Left ventricle myocardium inferior (tissue), 1 donor: ENCODE data around the gene C19orf38. TPM values are rescaled to one million over a fixed set of nuclear protein-coding genes. Genes with fewer than 3 reads are reported as not detected.
A peak's percentile ranks its signal among the peaks of the same experiment; 100 is the strongest.
"Not testable (repeated sequence)": the region's sequence is repeated elsewhere in the genome, so short reads cannot be mapped to it uniquely, and the experiment has no call there.

ENCODE experiments used
- DNase-seq: peaks from one replicate; pipeline ENCODE4 v3.0.0-alpha.2; 2020
- H3K27ac ChIP-seq: fragments of 200-600 bp; replicated peaks from 2 replicates; pipeline ENCODE4 v1.8.0; 2021
- H3K27me3 ChIP-seq: fragments of 200-600 bp; 2 replicates; pipeline ENCODE4 v1.8.0; 2021; ENCODE audit warnings: low read depth
- H3K36me3 ChIP-seq: fragments of 200-600 bp; 2 replicates; pipeline ENCODE4 v1.8.0; 2021
- H3K4me1 ChIP-seq: fragments of 200-600 bp; 2 replicates; pipeline ENCODE4 v1.8.0; 2021
- H3K4me3 ChIP-seq: fragments of 200-600 bp; 2 replicates; pipeline ENCODE4 v1.8.0; 2021; ENCODE audit warnings: mild to moderate bottlenecking, moderate library complexity
- H3K9me3 ChIP-seq: fragments of 200-600 bp; replicated peaks from 2 replicates; pipeline ENCODE4 v1.8.0; 2021
- CTCF ChIP-seq: fragments of 200-600 bp; IDR thresholded peaks from 2 replicates; pipeline ENCODE4 v1.8.0; 2021; ENCODE audit warnings: antibody characterized with exemption, mild to moderate bottlenecking, borderline replicate concordance
- intact Hi-C: fragments of 100-400 bp; cut with micrococcal nuclease; formaldehyde crosslinking; loops from one replicate; pipeline ENCODE4 v1.11.0; 2022
- total RNA-seq: library from RNA; stranded (reverse); fragmentation: NEBNext Ultra II Directional; extraction: Animal tissue kit (Norgen Biotek cat#: 25700); gene quantifications from one replicate; pipeline ENCODE4 v1.2.1, GENCODE V29; 2021
- donor health status: DM: no; HTN: yes; CAD: no; lungs with severe emphysema.

C19orf38 gene
- total RNA-seq, 1 donor from 2014 or later, result 0.47 TPM

GRCh38 chr19:10855879-10856522 lies 7.8 kb downstream of the C19orf38 start:
- no peak overlapping the region for H3K27ac ChIP-seq
- no peak overlapping the region for H3K4me3 ChIP-seq
- H3K9me3 ChIP-seq, result no peaks in the 10 kb centered on the region
- H3K4me1 ChIP-seq, result no peaks in the 10 kb centered on the region
- H3K36me3 ChIP-seq, result no peaks in the 10 kb centered on the region
- TF ChIP-seq CTCF, result peak; percentile 46
- no peaks in the 10 kb centered on the region for H3K27me3 ChIP-seq
- no peak for DNase-seq
- intact Hi-C loops, result no loop called here

- intact Hi-C loops, H3K9me3 ChIP-seq, H3K27ac ChIP-seq, H3K27me3 ChIP-seq, H3K4me3 ChIP-seq, H3K4me1 ChIP-seq, H3K36me3 ChIP-seq, DNase-seq: not testable (repeated sequence)
Observed at GRCh38 chr19:10856899-10857298, 8.7 kb downstream of the C19orf38 start.

GRCh38 chr19:10858204-10858828 lies 10.1 kb downstream of the C19orf38 start:
- H3K36me3 ChIP-seq, result no peaks in the 10 kb centered on the region
- no peak for DNase-seq
- H3K27me3 ChIP-seq, result no peaks in the 10 kb centered on the region
- H3K4me1 ChIP-seq, result no peaks in the 10 kb centered on the region
- TF ChIP-seq CTCF, result peak; percentile 58
- no peaks in the 10 kb centered on the region for H3K9me3 ChIP-seq
- H3K27ac ChIP-seq, result no peak overlapping the region
- intact Hi-C loops, result no loop called here
- H3K4me3 ChIP-seq, result no peak overlapping the region

- intact Hi-C loops, result loop anchor here (10.0 kb wide), 1 partner anchor 86 kb away; no protein-coding TSS in a partner anchor
Observed at GRCh38 chr19:10861103-10861651, 13.0 kb downstream of the C19orf38 start.

GRCh38 chr19:10862561-10863106 lies 14.4 kb downstream of the C19orf38 start:
- H3K4me1 ChIP-seq, result peaks cover 4% of the 10 kb centered on the region
- H3K9me3 ChIP-seq, result no peaks in the 10 kb centered on the region
- intact Hi-C loops, result loop anchor here (10.0 kb wide), 1 partner anchor 88 kb away; no protein-coding TSS in a partner anchor
- H3K27ac ChIP-seq, result no peak overlapping the region
- no peak for TF ChIP-seq CTCF
- H3K36me3 ChIP-seq, result no peaks in the 10 kb centered on the region
- H3K27me3 ChIP-seq, result no peaks in the 10 kb centered on the region
- H3K4me3 ChIP-seq, result no peak overlapping the region
- no peak for DNase-seq

More at GRCh38 chr19:10861103-10861651, 13.0 kb downstream of the C19orf38 start:
- peak; percentile 38 for TF ChIP-seq CTCF
- Histone ChIP-seq H3K27ac (no peak overlapping the region), H3K4me3 (no peak overlapping the region), H3K27me3 (no peaks in the 10 kb centered on the region), H3K36me3 (no peaks in the 10 kb centered on the region), H3K4me1 (peaks cover 4% of the 10 kb centered on the region), H3K9me3 (no peaks in the 10 kb centered on the region)
- no peak for DNase-seq
